Hematopoietic multipotent progenitor cell treated with erythropoietin and hydrocortisone succinate and interleukin-3 and kit ligand, for 6 days (in vitro differentiated cells): Measurements from ENCODE around the gene FAT1.

Experiments
- DNase-seq: peaks from one replicate; pipeline ENCODE4 v3.0.0-alpha.2; 2015

Gene FAT1

GRCh38 chr4:186557061-186557460, 166.6 kb downstream of the FAT1 start:
- DNase-seq: no peak

- DNase-seq: no peak
These were observed 168.5 kb downstream of the FAT1 start, which contains the start of gene MTNR1A for GRCh38 chr4:186554914-186555827. Gene MTNR1A, minus strand, starts transcription at chr4:186555567. Its CDS starts 202 bp downstream, at chr4:186555365.

- DNase-seq: no peak
These were observed 169.1 kb downstream of the FAT1 start for GRCh38 chr4:186554539-186554913.

- no peak for DNase-seq
These were observed 169.9 kb downstream of the FAT1 start for GRCh38 chr4:186553717-186554116.

- no peak for DNase-seq
These were observed 171.8 kb downstream of the FAT1 start for GRCh38 chr4:186551849-186552248.

GRCh38 chr4:186545436-186545835, 178.2 kb downstream of the FAT1 start:
- DNase-seq: no peak

GRCh38 chr4:186543206-186543605, 180.4 kb downstream of the FAT1 start:
- no peak for DNase-seq

GRCh38 chr4:186541801-186542200, 181.9 kb downstream of the FAT1 start:
- no peak for DNase-seq

GRCh38 chr4:186537843-186538521, 185.7 kb downstream of the FAT1 start:
- no peak for DNase-seq
